DMS53 treated with DMSO at 0.1 percent for 48 hours (cell line): ENCODE data around the gene LRRC4B.

Experiments used
- DNase-seq: peaks from one replicate; lab custom pipeline; 2025; ENCODE audit not compliant: unreplicated experiment; lab: John Stamatoyannopoulos, UW

Gene LRRC4B

GRCh38 chr19:50573741-50574461, 5.7 kb upstream of the LRRC4B start:
- DNase-seq, result no peak

DNA sequence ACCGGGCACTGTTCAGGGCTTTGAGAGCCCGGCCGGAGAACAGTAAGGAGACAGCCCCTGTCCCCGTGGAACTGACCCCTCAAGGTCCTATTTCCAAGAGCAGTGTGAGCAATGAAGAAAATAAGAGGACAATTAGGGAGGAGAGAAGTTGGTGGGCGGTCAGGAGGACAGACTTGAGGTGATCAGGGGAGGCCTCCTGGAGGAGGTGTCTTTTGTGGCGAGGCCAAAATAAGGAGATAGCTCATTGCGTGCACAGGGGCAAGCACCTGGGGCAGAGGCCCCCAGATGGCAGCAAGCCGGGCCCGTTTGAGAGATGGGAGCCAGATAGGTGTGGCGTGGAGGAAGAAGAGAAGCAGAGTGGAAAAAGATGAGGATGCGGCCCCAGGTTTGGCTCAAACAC, 2.8 kb upstream of the LRRC4B start:
- no peak for DNase-seq

DNA sequence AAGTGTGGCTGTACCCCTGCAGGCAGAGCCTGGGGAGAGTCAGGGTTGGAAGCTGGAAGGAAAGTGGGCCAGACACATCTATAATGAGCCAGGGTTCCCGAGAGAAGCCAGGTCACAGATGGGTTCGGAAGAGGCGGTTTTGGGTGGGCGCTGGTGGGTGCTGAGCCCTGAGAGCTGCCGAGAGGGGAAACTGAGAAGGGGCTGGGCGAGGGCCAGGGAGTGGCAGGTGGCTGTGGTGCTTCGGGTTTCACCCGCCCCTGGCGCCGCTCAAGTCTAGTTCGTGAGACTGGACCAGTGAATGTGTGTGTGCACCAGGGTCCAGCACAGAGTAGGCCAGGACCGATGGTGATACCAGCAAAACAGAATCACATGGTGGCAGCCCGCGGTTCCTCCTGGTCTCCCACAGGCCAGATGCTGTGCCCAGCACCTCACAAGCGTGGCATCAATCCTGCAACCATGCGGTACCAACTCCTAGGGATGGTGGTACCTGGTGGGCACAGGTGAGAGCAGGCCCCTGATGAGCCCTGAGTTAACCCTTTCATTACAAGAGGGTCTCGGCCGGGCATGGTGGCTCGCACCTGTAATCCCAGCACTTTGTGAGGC, 1.8 kb upstream of the LRRC4B start:
- no peak for DNase-seq

GRCh38 chr19:50568728-50569698, 778 bp upstream of the LRRC4B start:
- no peak for DNase-seq

GRCh38 chr19:50567052-50567841, 988 bp downstream of the LRRC4B start:
- no peak for DNase-seq

GRCh38 chr19:50565984-50566903, 2.0 kb downstream of the LRRC4B start:
- no peak for DNase-seq

- no peak for DNase-seq
Observed at GRCh38 chr19:50564229-50565105, 3.8 kb downstream of the LRRC4B start.

DNA sequence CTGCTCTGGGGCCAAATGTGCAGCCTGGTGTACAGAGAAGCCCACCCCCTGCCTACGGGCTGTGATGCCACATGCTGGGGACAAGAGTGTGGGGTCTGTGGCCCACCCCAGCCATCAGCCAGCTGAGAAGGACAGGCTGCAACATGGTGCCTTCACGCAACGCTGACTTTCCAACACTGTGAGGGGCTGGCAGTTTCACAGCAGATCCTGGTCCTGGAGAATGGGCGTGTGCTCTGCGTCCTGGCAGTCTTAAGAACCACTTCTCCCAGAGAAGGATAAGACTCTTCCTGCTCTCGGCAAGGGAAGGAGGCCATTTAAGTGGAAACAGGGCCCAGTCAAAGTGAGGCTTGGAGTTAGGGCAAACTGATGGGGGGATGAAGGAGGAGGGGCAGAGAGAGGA, 4.6 kb downstream of the LRRC4B start:
- no peak for DNase-seq

- no peak for DNase-seq
Observed at GRCh38 chr19:50562996-50563395, 5.2 kb downstream of the LRRC4B start.

GRCh38 chr19:50562329-50562728, 5.9 kb downstream of the LRRC4B start:
- no peak for DNase-seq

DNA sequence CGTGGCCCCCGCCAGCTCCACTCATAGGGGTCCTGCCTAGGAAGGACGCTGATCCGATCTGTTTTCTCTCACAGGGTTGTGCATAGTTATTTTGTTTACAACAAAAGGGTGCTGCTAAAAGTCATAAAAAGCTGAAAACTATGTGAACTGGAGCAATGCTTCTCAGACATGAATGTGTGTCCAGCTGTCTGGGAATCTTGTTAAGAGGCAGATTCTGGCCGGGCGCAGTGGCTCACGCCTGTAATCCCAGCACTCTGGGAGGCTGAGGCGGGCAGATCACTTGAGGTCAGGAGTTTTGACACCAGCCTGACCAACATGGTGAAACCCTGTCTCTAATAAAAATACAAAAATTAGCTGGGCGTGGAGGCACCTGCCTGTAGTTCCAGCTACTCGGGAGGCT, 8.6 kb downstream of the LRRC4B start:
- no peak for DNase-seq

DNA sequence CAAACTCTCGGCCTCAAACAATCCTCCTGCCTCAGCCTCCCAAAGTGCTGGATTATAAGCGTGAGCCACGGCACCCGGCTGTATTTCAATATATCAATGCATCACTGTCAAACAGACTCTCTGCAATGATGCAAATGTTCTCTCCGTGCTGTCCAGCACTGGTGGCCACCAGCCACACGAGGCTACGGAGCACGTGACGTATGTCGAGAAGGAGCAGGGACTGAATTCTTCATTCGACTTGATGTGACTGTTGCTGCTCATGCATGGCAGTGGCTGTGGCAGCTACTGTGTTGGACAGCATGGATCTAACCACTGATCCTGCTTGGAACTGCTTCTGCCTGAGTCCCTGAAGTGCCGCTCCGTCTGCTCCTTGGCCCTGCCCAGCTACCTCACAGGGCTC, 9.8 kb downstream of the LRRC4B start:
- DNase-seq, result no peak

DNA sequence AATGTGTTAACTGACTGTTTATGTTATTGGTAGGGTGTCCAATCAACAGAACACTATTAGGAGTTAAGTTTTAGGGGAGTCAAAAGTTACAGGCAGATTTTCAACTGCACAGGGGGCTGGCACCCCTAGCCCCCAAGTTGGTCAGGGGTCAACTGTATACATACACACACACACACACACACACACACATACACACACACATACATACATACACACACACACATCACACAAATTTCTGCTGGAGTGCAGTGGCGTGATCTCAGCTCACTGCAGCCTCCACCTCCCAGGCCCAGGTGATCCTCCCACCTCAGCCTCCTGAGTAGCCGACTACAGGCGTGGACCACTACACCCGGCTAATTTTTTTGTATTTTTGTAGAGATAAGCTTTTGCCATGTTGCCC, 10.2 kb downstream of the LRRC4B start:
- no peak for DNase-seq

- DNase-seq, result no peak
Observed at GRCh38 chr19:50557009-50557613, 11.1 kb downstream of the LRRC4B start.

DNA sequence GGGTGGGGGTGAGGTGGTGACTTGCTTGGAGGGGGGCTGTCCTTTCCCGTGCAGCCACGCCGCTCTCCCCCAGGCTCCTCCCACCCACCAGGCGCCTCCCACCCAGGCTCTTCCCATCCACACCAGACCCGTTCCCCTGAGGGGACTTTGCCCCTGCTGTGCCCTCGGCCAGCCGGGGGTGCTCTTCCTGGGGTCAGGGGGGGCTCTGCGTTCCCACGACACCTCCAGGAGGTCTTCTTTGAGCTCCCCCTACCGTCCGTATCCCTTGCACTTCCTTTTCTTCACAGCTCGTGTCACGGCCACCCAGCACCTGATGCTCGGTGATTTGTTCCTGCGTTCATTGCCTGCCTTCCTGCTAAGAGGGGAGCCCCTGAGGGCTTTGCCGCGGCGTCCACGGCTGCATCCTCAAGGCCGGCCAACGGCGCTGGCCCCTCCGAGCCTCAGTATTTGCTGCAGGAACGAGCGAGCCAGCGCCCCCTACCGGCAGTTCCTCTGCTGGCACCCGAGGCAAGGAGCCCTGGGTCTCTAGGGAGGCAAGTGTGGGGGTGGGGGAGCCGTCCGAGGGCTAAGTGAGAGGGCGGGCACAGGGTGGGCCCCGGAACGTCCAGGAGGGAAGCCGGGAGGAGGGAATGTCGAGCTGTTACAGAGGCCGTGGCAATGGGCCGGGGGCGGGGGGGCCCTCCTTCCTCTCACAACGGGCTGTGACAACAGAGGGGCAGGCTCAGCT, 11.8 kb downstream of the LRRC4B start:
- no peak for DNase-seq

DNA sequence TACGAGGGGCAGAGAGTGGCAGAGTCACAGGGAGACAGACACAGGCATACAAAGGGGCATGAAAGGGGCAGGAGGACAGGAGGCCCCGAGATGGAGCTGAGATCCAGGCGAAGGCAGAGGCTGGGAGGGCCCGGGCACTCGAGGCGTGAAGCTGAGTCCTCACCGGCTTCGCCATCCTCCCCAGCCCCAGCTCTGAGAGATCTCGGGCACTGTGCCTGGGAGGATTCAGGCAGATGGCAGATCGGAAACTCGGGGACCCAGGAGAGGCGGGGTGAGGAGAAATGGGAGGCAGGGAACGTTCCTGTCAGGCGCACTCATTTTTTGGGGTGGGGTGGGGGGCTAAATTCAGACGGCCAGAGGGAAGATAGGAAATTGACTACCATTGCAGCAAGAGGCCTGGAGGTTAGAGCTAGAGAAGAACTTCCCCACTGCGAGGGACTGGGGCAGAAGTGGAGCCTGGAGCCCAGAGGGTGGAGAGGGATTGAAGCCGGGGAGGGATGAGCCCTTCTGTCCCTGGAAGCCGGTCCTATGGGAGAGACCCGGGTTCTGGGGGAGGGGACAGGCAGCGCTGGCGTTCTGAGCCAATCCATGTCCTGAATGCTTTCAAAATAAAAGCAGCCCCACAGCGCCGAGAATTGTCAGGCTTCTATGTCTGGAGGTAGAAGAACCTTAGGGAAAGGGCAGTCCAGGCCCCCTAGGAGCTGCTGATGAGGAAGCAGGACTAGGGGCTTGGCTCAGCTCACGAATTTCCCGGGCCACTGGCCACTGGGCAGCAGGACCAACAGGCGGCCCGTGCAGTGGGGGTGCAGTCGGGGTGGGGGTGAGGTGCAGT, 12.6 kb downstream of the LRRC4B start:
- DNase-seq, result no peak

- no peak for DNase-seq
Observed at GRCh38 chr19:50555033-50555432, 13.2 kb downstream of the LRRC4B start.
